Calu3 (cell line): ENCODE results near the gene MICAL3. TPM values are rescaled to one million over a fixed set of nuclear protein-coding genes. Genes with fewer than 3 reads are reported as not detected.
A peak's percentile ranks its signal among the peaks of the same experiment; 100 is the strongest.

ENCODE experiments used
- BruUV-seq: library from RNA; stranded (reverse); fragments of 400-500 nt; replicated peaks from 2 replicates; lab custom pipeline; 2021; lab: Mats Ljungman, UMichigan
- CTCF ChIA-PET: fragments of 300-600 bp; sonication (Branson Sonifier 250); formaldehyde crosslinking; loops from one replicate; lab custom pipeline; 2022; ENCODE audit warnings: antibody characterized with exemption; lab: Charles Lee
- DNase-seq: peaks from one replicate; pipeline ENCODE4 v3.0.0; 2022
- H3K27ac Mint-ChIP-seq: one replicate; pipeline ENCODE4 v1.8.0; 2022; ENCODE audit warnings: mixed read lengths; ENCODE audit not compliant: unreplicated experiment
- H3K27me3 Mint-ChIP-seq: one replicate; pipeline ENCODE4 v1.8.0; 2022; ENCODE audit warnings: mixed read lengths; ENCODE audit not compliant: unreplicated experiment
- H3K36me3 Mint-ChIP-seq: one replicate; pipeline ENCODE4 v1.8.0; 2022; ENCODE audit warnings: mild to moderate bottlenecking, moderate library complexity, mixed read lengths; ENCODE audit not compliant: insufficient read depth, unreplicated experiment
- H3K4me1 Mint-ChIP-seq: one replicate; pipeline ENCODE4 v1.8.0; 2022; ENCODE audit warnings: mild to moderate bottlenecking, low read depth, mixed read lengths; ENCODE audit not compliant: unreplicated experiment
- H3K4me3 Mint-ChIP-seq: one replicate; pipeline ENCODE4 v1.8.0; 2022; ENCODE audit warnings: mild to moderate bottlenecking, low read depth, moderate library complexity, mixed read lengths; ENCODE audit not compliant: unreplicated experiment
- H3K9me3 Mint-ChIP-seq: one replicate; pipeline ENCODE4 v1.8.0; 2022; ENCODE audit warnings: low read depth, mixed read lengths; ENCODE audit not compliant: unreplicated experiment
- CTCF ChIP-seq: fragments of 200-600 bp; IDR thresholded peaks from one replicate; pipeline ENCODE4 v1.8.0; 2022; ENCODE audit warnings: antibody characterized with exemption; ENCODE audit not compliant: unreplicated experiment
- intact Hi-C: fragments of 100-400 bp; cut with micrococcal nuclease; formaldehyde crosslinking; loops from one replicate; pipeline ENCODE4 v1.10.0; 2022; ENCODE audit not compliant: unreplicated experiment
- total RNA-seq: library from RNA; stranded (reverse); gene quantifications from 2 replicates; pipeline ENCODE4 v1.2.3, GENCODE V29; 2022

MICAL3 gene
- total RNA-seq, 1 experiment from 2014 or later, result 60.6 TPM

- BruUV-seq, result no TSS peak
- Mint-ChIP-seq H3K4me1 (peaks cover 31% of the 10 kb centered on the region), H3K27me3 (no peaks in the 10 kb centered on the region), H3K36me3 (peaks cover 45% of the 10 kb centered on the region), H3K9me3 (no peaks in the 10 kb centered on the region), H3K27ac (peak overlapping the region; percentile 68), H3K4me3 (peak overlapping the region; percentile 91)
- intact Hi-C loops, result no loop called here
- peak; percentile 63 for DNase-seq
- CTCF ChIA-PET, result interaction anchor here (0.5 to 3.5 kb wide), 7 partner anchors 9 to 220 kb away, joined by 3 to 23 read pairs (median 4); no protein-coding TSS in a partner anchor
- no peak for TF ChIP-seq CTCF
Measured at GRCh38 chr22:17772958-17773605, 251.3 kb downstream of the MICAL3 start.

- peak; percentile 61 for DNase-seq
- H3K27me3 Mint-ChIP-seq, result no peaks in the 10 kb centered on the region
- H3K4me3 Mint-ChIP-seq, result peak overlapping the region; percentile 91
- H3K4me1 Mint-ChIP-seq, result peaks cover 31% of the 10 kb centered on the region
- CTCF ChIA-PET, result interaction anchor here (0.5 to 3.5 kb wide), 6 partner anchors 9 to 220 kb away, joined by 3 to 23 read pairs (median 6); no protein-coding TSS in a partner anchor
- H3K27ac Mint-ChIP-seq, result peak overlapping the region; percentile 68
- BruUV-seq, result TSS peak; percentile 28
- no peak for TF ChIP-seq CTCF
- intact Hi-C loops, result no loop called here
- H3K9me3 Mint-ChIP-seq, result no peaks in the 10 kb centered on the region
- H3K36me3 Mint-ChIP-seq, result peaks cover 45% of the 10 kb centered on the region
Measured at GRCh38 chr22:17772249-17772957, 252.0 kb downstream of the MICAL3 start.

- H3K27ac Mint-ChIP-seq, result peak overlapping the region; percentile 64
- H3K4me1 Mint-ChIP-seq, result peaks cover 31% of the 10 kb centered on the region
- H3K9me3 Mint-ChIP-seq, result no peaks in the 10 kb centered on the region
- no peak for DNase-seq
- H3K4me3 Mint-ChIP-seq, result no peak overlapping the region
- H3K27me3 Mint-ChIP-seq, result no peaks in the 10 kb centered on the region
- no TSS peak for BruUV-seq
- intact Hi-C loops, result no loop called here
- CTCF ChIA-PET, result interaction anchor here (0.6 to 0.7 kb wide), 2 partner anchors 11 to 146 kb away, joined by 3 read pairs; no protein-coding TSS in a partner anchor
- TF ChIP-seq CTCF, result no peak
- peaks cover 41% of the 10 kb centered on the region for H3K36me3 Mint-ChIP-seq
Measured at GRCh38 chr22:17770180-17771077, 253.9 kb downstream of the MICAL3 start.

DNA sequence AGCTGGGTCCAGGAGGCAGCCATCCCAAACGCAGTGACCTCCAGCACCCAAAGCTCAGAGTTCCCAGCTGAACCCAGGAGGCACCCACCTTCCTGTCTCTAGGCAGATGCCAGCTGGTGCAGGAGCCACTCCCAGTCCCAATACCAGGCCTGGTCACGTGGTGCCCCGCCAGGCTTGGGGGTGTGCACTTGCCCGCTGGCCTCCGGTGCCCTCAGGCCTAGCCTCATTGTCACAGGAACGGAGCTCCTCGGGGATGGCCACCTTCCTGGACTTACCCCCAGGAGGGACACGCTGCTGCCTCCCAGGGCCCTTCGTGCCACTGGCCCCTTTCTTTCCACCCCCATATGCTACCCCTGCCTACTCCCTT lies 254.7 kb downstream of the MICAL3 start:
- Mint-ChIP-seq H3K36me3 (peaks cover 38% of the 10 kb centered on the region), H3K9me3 (no peaks in the 10 kb centered on the region), H3K27me3 (no peaks in the 10 kb centered on the region), H3K27ac (no peak overlapping the region), H3K4me1 (peaks cover 31% of the 10 kb centered on the region), H3K4me3 (no peak overlapping the region)
- no TSS peak for BruUV-seq
- CTCF ChIA-PET, result interaction anchor here (0.6 to 0.7 kb wide), 2 partner anchors 12 to 145 kb away, joined by 3 read pairs; no protein-coding TSS in a partner anchor
- no peak for TF ChIP-seq CTCF
- intact Hi-C loops, result no loop called here
- no peak for DNase-seq
